CD14-positive monocyte (primary cell): ENCODE data around the gene SPPL2A. TPM values are rescaled to one million over a fixed set of nuclear protein-coding genes. Genes with fewer than 3 reads are reported as not detected.
A peak's percentile ranks its signal among the peaks of the same experiment; 100 is the strongest.

ENCODE experiments used
- DNase-seq, 3 donors: peaks; one replicate each; pipeline ENCODE4 v3.0.0-alpha.2; 2011 to 2022
- H2AFZ ChIP-seq: 2 replicates; pipeline ENCODE4 v1.6.0; 2012; ENCODE audit warnings: mild to moderate bottlenecking, low read depth, low read length, inconsistent platforms; ENCODE audit not compliant: insufficient read depth, poor library complexity, severe bottlenecking
- H3K27ac ChIP-seq, 2 donors: 1 replicate in 1 of 2; 2 replicates in 1 of 2; pipeline ENCODE4 v1.5.1; 2012 to 2013; ENCODE audit warnings: low read length in 2 of 2, control low read depth in 1 of 2, inconsistent platforms in 1 of 2, low read depth in 1 of 2, mild to moderate bottlenecking in 1 of 2
- H3K27me3 ChIP-seq, 2 donors: one replicate each; pipeline versions ENCODE4 v1.6.0 to v1.6.1; 2011 to 2013; ENCODE audit warnings: low read length in 2 of 2; ENCODE audit not compliant: control insufficient read depth in 2 of 2, insufficient read depth in 2 of 2
- H3K36me3 ChIP-seq, 2 donors: replicated peaks in 1 of 2; 1 replicate in 1 of 2; 2 replicates in 1 of 2; pipeline versions ENCODE4 v1.5.1 to v1.6.1; 2012 to 2013; ENCODE audit warnings: low read length in 2 of 2, control low read depth in 1 of 2, inconsistent platforms in 1 of 2, mild to moderate bottlenecking in 1 of 2; ENCODE audit not compliant: insufficient read depth in 2 of 2, control insufficient read depth in 1 of 2
- H3K4me1 ChIP-seq, 2 donors: 1 replicate in 1 of 2; 2 replicates in 1 of 2; pipeline versions ENCODE4 v1.5.1 to v1.6.1; 2012 to 2013; ENCODE audit warnings: low read length in 2 of 2, control low read depth in 1 of 2, inconsistent platforms in 1 of 2, mild to moderate bottlenecking in 1 of 2, moderate library complexity in 1 of 2; ENCODE audit not compliant: insufficient read depth in 2 of 2, control insufficient read depth in 1 of 2
- H3K4me2 ChIP-seq: replicated peaks from 2 replicates; pipeline ENCODE3; 2012; ENCODE audit warnings: low read length, moderate library complexity, mild to moderate bottlenecking; ENCODE audit not compliant: poor library complexity, severe bottlenecking; ENCODE audit errors: extremely low read depth
- H3K4me3 ChIP-seq, 3 experiments: fragments of 200-600 bp in 1 of 3; sonication (generic) in 1 of 3; replicated peaks in 1 of 3; 1 replicate in 2 of 3; 2 replicates in 1 of 3; pipeline ENCODE4 v1.5.1; 2011 to 2013; ENCODE audit warnings: low read length in 3 of 3, mild to moderate bottlenecking in 3 of 3, control low read depth in 2 of 3, low read depth in 2 of 3, inconsistent platforms in 1 of 3, moderate library complexity in 1 of 3
- H3K79me2 ChIP-seq: 2 replicates; pipeline ENCODE4 v1.6.0; 2012; ENCODE audit warnings: mild to moderate bottlenecking, control low read depth, inconsistent platforms, low read length, moderate library complexity; ENCODE audit not compliant: insufficient read depth
- H3K9ac ChIP-seq: 2 replicates; pipeline ENCODE4 v1.6.0; 2017; ENCODE audit warnings: low read length, mild to moderate bottlenecking; ENCODE audit not compliant: insufficient read depth, poor library complexity, severe bottlenecking
- H3K9me3 ChIP-seq, 2 donors: replicated peaks in 1 of 2; 1 replicate in 1 of 2; 2 replicates in 1 of 2; pipeline versions ENCODE4 v1.5.1 to v1.6.1; 2012 to 2013; ENCODE audit warnings: low read length in 2 of 2, control low read depth in 1 of 2; ENCODE audit not compliant: control insufficient read depth in 1 of 2, insufficient read depth in 1 of 2
- H4K20me1 ChIP-seq: 2 replicates; pipeline ENCODE4 v1.6.0; 2012; ENCODE audit warnings: mild to moderate bottlenecking, low read length, control low read depth, moderate library complexity; ENCODE audit not compliant: insufficient read depth
- H3K27ac Mint-ChIP-seq, 7 donors: one replicate each; pipeline ENCODE4 v1.8.0; 2020; ENCODE audit warnings: mild to moderate bottlenecking in 7 of 7, mixed read lengths in 7 of 7, moderate library complexity in 6 of 7, inconsistent platforms in 2 of 7
- H3K27me3 Mint-ChIP-seq, 3 donors: one replicate each; pipeline ENCODE4 v1.8.0; 2021 to 2022; ENCODE audit warnings: low read depth in 3 of 3, mild to moderate bottlenecking in 3 of 3, mixed read lengths in 3 of 3, moderate library complexity in 3 of 3, inconsistent platforms in 1 of 3
- H3K36me3 Mint-ChIP-seq, 2 donors: one replicate each; pipeline ENCODE4 v1.8.0; 2020; ENCODE audit warnings: mixed read lengths in 2 of 2, inconsistent platforms in 1 of 2, mild to moderate bottlenecking in 1 of 2
- H3K4me1 Mint-ChIP-seq: one replicate; pipeline ENCODE4 v1.8.0; 2020; ENCODE audit warnings: mild to moderate bottlenecking, mixed read lengths
- H3K4me3 Mint-ChIP-seq, 2 donors: one replicate each; pipeline ENCODE4 v1.8.0; 2020; ENCODE audit warnings: mild to moderate bottlenecking in 2 of 2, mixed read lengths in 2 of 2, moderate library complexity in 1 of 2
- H3K9me3 Mint-ChIP-seq, 7 donors: one replicate each; pipeline ENCODE4 v1.8.0; 2020 to 2022; ENCODE audit warnings: mixed read lengths in 7 of 7, mild to moderate bottlenecking in 6 of 7, moderate library complexity in 6 of 7, inconsistent platforms in 2 of 7
- WGBS: methylation state at CpG from one replicate; pipeline ENCODE4 v1.1.5; 2013; ENCODE audit warnings: missing lambda C conversion rate; ENCODE audit not compliant: insufficient coverage; 5-methylcytosine and 5-hydroxymethylcytosine counted together
- intact Hi-C, 2 donors: fragments of 100-400 bp; cut with micrococcal nuclease; formaldehyde crosslinking; loops; one replicate each; pipeline versions ENCODE4 v1.15.0 to v1.15.1; 2023
- polyA plus RNA-seq, 3 donors: library from polyadenylated mRNA; depleted of rRNA in 1 of 3; unstranded in 2 of 3; stranded (reverse) in 1 of 3; fragments of 300-500 nt in 2 of 3; fragments of >200 nt in 1 of 3; fragmentation: Illumina TruSeq in 2 of 3; gene quantifications; 1 replicate in 2 of 3; 2 replicates in 1 of 3; pipeline ENCODE4 v1.2.3, GENCODE V29; 2012 to 2021
- TF ChIP-seq, protein P1 (sequence below): fragments of 200-600 bp; IDR thresholded peaks from one replicate; pipeline ENCODE4 v1.8.0; 2022; ENCODE audit warnings: antibody characterized with exemption, mild to moderate bottlenecking

SPPL2A gene
- polyA plus RNA-seq, 3 donors = 111 to 204 (median 190) TPM

- no peak overlapping the region for H3K4me3 Mint-ChIP-seq
- Histone ChIP-seq H3K4me3 (no peak overlapping the region), H3K27me3 (no peaks in the 10 kb centered on the region), H4K20me1 (no peaks in the 10 kb centered on the region), H3K27ac (no peak overlapping the region), H3K9ac (no peak overlapping the region), H3K4me1 (no peaks in the 10 kb centered on the region), H3K79me2 (no peaks in the 10 kb centered on the region), H3K9me3 (no peaks in the 10 kb centered on the region), H3K4me2 (no peak overlapping the region), H2AFZ (no peak overlapping the region), H3K36me3 (no peaks in the 10 kb centered on the region)
- H3K36me3 Mint-ChIP-seq = no peaks in the 10 kb centered on the region
- DNase-seq = no peak
- H3K4me1 Mint-ChIP-seq = peaks cover 8% of the 10 kb centered on the region
- 86% methylated on average over 1 of the region's 1 CpG for WGBS
- H3K27ac Mint-ChIP-seq = no peak overlapping the region
- peaks cover 0 to 2% (median 0%) of the 10 kb centered on the region in 7 donors for H3K9me3 Mint-ChIP-seq
- H3K27me3 Mint-ChIP-seq = peaks cover 0 to 4% (median 0%) of the 10 kb centered on the region in 3 donors
- TF ChIP-seq, protein P1, sequence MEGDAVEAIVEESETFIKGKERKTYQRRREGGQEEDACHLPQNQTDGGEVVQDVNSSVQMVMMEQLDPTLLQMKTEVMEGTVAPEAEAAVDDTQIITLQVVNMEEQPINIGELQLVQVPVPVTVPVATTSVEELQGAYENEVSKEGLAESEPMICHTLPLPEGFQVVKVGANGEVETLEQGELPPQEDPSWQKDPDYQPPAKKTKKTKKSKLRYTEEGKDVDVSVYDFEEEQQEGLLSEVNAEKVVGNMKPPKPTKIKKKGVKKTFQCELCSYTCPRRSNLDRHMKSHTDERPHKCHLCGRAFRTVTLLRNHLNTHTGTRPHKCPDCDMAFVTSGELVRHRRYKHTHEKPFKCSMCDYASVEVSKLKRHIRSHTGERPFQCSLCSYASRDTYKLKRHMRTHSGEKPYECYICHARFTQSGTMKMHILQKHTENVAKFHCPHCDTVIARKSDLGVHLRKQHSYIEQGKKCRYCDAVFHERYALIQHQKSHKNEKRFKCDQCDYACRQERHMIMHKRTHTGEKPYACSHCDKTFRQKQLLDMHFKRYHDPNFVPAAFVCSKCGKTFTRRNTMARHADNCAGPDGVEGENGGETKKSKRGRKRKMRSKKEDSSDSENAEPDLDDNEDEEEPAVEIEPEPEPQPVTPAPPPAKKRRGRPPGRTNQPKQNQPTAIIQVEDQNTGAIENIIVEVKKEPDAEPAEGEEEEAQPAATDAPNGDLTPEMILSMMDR = no peak
- intact Hi-C loops = no loop called here
Observed at GRCh38 chr15:50800715-50801114, 35.2 kb upstream of the SPPL2A start.

- H3K27ac Mint-ChIP-seq = no peak overlapping the region
- TF ChIP-seq, protein P1 = no peak
- Histone ChIP-seq H3K27ac (no peak overlapping the region), H3K4me1 (no peaks in the 10 kb centered on the region), H3K36me3 (no peaks in the 10 kb centered on the region), H3K27me3 (no peaks in the 10 kb centered on the region), H4K20me1 (no peaks in the 10 kb centered on the region), H3K4me3 (no peak overlapping the region), H3K4me2 (no peak overlapping the region), H2AFZ (peak overlapping the region; percentile 44), H3K9me3 (no peaks in the 10 kb centered on the region), H3K9ac (no peak overlapping the region), H3K79me2 (no peaks in the 10 kb centered on the region)
- intact Hi-C loops = no loop called here
- no peak overlapping the region for H3K4me3 Mint-ChIP-seq
- 26% methylated on average over 3 of the region's 3 CpGs for WGBS
- DNase-seq = no peak
- H3K27me3 Mint-ChIP-seq = peaks cover 0 to 2% (median 2%) of the 10 kb centered on the region in 3 donors
- H3K36me3 Mint-ChIP-seq = no peaks in the 10 kb centered on the region
- H3K4me1 Mint-ChIP-seq = peaks cover 3% of the 10 kb centered on the region
- H3K9me3 Mint-ChIP-seq = peaks cover 0 to 2% (median 0%) of the 10 kb centered on the region in 7 donors
Observed at GRCh38 chr15:50798684-50799083, 33.2 kb upstream of the SPPL2A start.
